CD4-positive, alpha-beta T cell treated with Interleukin-21 for 1 hour (primary cell): Measurements from ENCODE around the gene SGMS1.
"Not testable (repeated sequence)": the region's sequence is repeated elsewhere in the genome, so short reads cannot be mapped to it uniquely, and the experiment has no call there.

ENCODE experiments used
- DNase-seq: peaks from one replicate; pipeline ENCODE4 v3.0.0-alpha.2; 2020

SGMS1 gene

DNA sequence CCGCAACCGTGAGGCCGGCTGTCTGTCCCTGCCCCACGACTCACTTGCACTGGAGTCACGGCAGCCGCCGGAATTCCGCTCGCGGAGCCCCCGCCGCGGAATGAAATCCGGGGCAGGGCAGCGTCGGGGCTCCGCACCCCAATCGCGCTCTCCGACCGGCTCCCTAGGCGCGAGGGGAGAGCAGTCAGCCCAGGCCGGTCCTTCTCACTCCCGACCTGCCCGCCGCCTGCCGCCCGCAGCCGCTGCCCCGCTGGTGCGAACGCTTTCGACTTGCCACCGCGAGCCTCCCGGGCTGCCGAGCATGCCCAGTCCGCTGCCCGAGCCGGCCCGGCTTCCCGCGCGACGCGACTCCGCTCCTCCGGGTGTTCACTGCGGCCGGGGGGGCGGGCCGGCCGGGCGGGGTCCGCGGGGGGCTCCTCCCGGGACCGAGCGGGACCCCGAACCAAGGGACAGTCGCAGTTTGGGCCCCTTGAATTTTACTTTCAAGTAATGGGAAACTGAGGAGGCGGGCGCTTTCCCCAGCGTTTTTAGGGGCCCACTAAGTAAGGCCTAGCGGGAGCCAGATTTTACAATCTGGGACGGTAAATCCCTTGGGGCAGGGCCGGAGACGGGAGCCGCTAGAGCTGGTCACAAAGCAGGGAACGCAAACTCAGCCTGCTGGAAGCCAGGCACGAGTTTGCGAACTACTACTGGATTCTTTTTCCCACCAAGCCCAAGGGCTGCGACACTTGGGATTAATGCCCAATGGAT lies at the start of gene SGMS1:
SGMS1 (minus strand) TSS at position 294 of the 750 bp plus-strand sequence. CDS start 279,842 bp downstream, outside the sequence.
- DNase-seq = peak; percentile 84

DNA sequence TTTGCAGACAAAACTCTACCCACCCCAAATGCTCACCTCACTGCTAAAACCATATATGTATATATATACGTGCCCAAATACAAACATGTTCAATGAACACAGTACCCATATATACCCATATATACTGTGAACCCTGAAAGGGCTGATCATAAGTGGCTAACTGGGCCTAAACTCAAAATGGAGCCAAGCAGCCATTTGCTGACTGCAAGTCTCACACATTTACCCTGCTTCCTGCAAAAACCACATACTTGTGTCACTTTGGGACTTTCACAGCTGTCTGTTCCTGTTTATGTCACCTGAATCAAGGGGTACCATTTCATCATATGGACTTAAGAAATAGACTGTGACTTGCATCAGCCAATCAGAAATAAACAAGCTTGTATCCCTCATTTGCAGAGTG lies 48.4 kb upstream of the SGMS1 start:
- peak; percentile 67 for DNase-seq

DNA sequence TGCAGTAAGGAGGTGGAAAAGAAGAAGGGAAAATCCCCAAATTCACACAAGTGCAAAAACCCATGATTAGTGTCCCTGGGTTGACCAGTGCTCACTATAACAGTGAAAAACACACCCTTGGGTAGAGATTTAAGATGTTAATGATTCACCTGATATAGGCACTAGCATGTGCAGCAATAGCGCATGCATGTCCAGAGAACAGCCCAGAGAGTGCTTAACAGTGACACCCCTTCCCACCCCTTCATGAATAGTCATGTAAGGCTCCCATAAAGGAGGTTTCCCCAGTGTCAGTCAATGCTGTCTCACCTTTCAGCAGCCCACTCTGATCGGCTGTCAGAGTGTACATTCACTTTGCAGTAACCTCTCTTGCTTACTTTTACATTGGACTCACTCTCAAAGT lies 47.9 kb upstream of the SGMS1 start:
- DNase-seq = not testable (repeated sequence)

DNA sequence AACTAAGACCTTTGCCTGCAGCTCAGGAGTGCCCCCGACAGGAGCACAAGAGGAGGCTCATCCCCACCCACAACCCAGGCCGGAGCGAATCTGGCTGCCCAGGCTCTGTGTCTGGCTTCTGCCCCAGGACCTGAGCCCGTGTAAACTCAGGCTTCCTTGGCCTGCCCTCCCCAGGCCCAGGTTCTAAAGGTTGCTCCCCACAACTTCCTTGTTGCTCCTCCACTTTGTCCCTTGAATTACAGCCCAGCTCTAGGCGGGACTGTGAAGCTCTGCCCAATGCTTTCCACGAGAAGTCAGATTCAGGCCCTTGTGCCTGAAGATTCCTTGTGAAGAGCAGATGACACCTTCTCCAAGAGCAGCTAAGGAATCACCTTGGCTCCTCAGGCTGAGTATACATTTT lies 46.2 kb upstream of the SGMS1 start:
- DNase-seq = not testable (repeated sequence)

DNA sequence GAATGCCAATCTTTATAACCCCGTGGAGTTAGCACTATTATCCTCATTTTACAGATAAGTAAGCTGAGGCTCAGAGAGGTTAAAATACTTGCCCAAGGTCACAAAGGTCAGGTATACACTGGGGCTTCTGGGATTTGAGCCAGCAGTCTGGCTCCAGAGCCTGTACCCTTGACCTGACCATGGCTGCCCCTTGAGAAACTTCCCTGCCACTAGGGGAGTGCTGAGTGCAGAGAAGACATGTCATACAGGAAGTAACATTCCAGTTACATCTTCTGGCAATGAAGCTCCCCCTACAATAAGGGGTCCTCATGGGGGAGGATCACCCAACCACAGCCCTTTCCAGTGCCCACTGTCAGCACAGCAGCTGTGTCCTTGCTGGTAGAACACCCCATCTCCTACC lies 43.6 kb upstream of the SGMS1 start:
- DNase-seq = not testable (repeated sequence)

DNA sequence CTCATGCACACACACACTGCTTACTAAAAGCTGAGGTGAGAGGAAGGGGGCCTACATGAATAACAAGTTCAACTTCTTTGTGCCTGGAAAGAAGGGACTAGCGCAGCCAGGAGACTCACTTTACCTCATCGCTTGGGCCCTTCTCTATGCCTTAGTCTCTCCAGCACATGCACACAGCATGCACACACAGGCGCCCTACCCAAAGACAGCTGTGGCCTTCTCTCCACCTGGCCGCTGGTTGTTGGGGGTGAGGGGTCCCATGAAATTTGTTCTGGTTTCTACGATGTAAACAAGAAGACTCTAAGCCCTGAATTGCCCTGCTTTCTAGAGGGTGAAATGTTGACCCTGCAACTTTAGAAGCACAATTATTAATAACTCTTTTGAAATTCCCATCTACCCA lies 38.7 kb upstream of the SGMS1 start:
- not testable (repeated sequence) for DNase-seq

DNA sequence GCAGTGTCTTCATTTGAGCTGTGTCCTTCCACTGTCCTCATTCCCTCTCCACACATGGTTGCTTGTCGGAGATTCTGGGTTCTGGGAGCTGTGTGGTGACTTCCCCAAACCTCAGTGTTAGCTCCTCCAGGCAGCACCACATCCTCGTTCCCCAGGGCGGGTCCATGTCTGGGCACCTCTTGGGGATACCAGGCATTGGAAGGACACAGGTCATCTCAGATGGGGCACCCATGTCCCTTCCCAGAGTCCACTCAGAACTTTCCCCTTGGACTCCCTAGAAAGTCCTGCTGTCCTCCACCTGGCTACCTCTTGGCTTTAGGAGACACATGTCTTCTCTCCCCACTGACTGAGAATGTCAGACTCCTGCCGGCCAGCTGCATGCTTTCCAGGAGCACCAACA lies 37.8 kb upstream of the SGMS1 start:
- not testable (repeated sequence) for DNase-seq

DNA sequence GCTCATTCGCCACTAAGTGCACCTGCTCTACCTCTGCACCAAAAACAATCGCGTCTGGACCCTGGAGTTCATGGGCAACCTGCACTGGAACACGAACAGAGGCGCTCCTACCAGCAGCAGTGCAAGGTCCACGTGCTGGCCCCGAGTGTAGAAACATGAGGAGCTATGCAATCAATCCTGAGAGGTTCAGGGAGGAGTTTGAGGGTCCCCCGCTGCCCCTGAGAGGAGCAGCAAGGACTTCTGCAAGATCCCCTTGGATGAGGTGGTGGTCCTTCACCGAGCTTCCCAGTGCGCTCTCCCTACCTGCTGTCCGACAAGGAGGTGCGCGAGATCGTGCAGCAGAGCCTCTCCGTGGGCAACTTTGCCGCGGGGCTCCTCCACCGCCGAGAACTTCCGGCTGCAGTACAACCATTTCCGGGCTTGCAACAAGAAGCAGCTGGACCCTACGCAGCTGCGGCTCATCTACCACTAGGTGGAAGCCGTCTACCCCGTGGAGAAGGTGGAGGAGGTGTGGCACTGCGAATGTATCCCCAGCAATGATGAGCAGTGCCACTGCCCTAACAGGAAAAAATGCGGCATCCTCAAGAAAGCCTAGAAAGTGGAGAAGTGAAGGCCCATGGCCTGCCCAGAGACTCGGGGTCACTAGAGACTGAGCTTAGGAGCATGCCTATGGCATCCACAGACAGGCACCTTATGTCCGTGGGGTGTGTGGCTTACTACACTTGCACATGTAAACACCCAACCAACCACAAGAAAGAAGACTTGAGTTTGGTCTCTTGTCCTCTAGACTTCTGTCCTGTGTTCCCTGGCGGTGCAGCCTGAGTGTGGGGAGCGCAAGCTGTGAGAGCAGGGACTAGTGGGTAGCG lies 36.3 kb upstream of the SGMS1 start:
- DNase-seq = peak; percentile 42

DNA sequence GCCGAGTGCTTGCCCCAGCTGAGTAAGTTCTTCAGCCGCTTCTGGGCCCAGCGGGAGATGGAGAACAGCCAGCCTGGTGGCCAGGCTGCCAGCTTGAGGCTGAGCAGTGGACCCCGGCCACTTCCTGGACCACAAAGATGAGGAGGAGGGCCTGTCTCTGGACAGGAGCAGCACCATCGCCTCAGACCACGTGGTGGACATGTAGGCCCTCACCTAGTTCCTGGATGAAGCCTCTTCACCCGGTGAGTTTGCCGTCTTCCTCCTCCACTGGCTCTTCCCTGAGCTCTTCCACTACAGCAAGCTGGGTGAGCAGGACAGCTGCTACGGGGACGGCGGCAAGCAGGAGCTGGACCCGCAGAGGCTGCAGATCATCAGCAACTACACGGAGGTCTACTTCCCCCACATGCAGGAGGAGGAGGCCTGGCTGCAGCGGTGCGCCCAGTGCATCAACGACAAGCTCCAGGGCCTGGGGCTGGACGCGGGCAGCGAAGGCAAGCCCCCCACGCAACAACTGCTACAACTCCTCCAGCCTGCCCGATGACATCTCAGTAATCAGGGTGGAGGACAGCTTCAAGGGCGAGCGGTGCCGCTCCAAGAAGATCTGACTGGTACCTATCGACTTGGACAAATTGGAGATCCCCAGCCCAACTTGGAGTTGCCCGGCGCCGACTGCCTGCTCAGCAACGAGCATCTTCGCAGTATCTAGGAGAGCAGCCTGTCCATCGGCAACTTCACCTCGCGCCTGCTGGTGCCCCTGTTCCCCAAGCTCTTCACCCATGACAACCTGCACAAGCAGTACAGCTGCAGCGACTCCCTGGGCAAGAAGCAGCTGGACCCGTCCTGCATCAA lies 35.5 kb upstream of the SGMS1 start:
- not testable (repeated sequence) for DNase-seq

DNA sequence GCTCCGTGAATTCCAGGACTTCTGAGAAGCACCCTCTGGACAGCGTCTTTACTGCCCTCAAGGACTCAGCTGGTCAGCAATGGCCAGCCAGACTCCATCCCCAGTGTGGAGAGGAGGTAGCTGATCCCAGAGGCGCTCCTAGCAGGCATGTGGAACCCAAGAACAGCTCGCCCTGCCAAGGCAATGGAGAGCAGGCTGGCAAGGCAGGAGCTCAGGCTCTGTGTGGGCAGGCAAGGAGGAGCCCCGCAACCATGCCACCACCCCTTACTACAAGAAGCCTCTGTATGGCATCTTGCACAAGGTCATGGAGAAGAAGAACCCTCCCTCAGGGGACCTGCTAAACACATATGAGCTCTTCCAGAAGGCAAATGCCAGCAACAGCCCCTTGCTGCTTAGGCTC lies 34.4 kb upstream of the SGMS1 start:
- DNase-seq = no peak

DNA sequence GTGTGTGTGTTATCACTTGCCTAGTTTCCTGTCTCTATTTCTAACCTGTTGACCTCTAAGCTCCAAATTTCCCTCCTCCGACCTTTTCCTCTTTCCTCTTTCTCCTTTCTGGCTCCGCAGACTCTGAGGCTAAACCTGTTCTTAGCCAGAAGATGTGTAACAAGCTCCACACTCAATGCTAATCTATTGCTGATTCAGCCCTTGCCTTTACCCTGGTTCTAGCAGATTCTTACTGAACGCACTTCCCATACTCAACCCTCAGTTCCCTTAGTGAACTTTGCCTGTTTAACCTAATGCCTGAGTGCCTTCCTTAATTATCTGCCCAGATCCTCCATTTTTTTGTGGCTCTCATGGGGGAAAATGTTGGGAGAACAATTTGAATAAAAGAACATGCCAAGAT lies 30.0 kb upstream of the SGMS1 start:
- no peak for DNase-seq

DNA sequence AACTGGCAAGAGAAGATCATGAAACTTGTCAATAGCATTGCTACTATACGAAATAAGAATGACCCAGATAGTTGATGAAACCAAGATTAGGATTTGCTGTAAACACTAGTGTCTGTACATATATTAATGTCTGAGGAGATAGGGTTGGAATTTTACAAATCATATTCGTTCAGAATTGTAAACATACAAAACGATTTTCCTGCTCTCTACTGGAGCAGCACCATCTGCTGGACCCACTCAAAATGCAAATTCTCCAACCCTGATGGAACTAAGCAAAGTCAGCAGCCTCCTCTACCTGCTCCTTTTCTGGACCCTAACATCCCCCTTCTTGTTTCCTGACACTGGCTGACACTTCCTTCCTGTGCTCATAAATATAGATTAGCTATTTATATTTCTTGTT lies 29.4 kb upstream of the SGMS1 start:
- peak; percentile 50 for DNase-seq

DNA sequence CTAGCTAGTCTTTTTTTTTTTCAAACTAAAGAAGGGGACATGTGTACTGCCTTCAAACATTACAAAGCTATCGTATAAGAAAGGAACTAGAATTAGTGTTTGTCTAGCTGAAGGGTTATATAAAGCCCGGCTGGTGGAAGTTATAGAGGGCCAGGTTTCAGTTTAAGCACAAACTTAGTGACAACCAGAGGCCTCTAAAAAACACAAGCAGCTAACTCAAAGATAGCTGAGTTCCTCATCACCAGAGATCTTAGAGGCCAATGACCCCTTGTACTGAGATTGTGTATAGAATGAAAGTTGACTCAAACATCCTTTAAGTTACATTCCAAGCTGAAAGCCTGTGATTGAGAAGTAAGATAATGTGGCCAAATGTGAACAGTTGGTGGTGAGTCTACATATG lies 28.1 kb upstream of the SGMS1 start:
- DNase-seq = no peak

DNA sequence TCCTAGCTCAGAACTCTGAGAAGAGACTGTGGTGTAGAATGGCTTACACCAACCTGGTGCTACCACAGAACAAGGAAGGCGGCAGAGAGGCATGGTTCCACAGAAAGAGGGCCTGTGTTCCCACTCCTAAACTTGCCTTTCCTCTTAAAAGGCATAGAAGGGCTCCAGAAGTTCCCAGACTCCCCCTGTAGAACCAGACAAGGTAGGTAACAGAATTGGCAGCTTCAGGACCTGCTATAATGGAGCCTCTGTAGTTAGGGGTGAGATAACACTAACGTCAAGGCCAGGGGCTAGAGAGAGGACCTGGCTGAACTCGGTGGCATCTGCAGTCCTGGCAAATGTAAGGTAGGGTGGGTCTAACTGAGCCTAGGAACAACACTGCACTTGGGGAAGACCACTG lies 26.7 kb upstream of the SGMS1 start:
- no peak for DNase-seq

DNA sequence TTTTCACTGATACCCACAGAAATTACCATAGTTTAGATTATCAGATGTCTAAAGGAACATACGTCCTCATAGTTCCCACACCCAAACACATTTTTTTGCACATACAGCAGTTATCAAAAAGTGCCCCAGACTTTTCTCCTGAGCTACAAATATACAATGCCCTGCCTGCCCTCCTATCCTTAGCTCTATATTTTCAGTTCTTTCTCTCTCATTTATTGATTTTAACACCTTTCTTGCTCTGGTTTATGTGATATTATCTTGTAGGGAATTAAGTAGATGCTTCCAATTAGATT lies 25.1 kb upstream of the SGMS1 start:
- no peak for DNase-seq

DNA sequence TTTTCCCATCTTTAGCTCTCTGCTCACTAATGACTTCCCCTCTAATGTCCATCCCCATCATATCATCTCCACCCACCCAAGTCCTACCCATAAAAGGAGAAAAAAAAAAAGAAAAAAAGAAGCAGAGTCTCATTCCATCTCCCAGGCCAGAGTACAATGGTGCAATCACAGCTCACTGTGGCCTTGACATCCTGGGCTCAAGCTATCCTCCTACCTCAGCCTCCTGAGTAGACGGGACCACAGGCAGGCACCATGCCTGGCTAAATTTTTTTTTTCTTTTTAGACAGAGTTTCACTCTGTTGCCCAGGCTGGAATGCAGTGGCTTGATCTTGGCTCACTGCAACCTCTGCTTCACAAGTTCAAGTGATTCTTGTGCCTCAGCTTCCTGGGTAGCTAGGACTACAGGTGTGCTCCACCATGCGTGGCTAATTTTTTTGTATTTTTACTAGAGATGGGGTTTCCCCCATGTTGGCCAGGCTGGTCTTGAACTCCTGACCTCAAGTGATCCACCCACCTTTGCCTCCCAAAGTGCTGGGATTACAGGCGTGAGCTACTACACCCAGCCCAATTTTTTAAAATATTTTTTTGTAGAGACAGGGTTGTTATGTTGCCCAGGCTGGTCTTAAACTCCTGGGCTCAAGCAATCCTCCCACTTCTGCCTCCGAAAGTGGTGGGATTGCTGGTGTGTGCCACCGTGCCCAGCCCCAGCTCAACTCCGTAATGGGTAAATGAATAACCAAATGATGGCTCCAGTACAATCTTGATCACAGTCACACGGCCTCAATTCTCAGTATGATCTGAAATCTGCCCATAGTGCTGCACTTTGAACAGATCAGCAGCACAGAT lies 24.6 kb upstream of the SGMS1 start:
- DNase-seq = no peak

DNA sequence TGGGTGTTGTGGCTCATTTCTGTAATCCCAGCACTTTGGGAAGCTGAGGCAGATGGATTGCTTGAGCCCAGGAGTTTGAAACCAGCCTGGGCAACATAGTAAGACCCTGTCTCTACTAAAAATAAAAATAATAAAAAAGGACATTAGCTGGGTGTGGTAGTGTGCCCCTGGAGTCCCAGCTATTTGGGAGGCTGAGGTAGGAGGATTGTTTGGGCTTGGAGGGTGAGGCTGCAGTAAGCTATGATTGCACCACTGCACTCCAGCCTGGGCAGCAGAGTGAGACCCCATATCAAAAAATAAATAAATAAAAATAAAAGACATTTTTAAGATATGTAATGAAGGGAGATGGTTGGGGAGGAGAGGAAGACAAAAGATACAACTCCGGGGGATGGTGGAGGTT lies 23.6 kb upstream of the SGMS1 start:
- not testable (repeated sequence) for DNase-seq

DNA sequence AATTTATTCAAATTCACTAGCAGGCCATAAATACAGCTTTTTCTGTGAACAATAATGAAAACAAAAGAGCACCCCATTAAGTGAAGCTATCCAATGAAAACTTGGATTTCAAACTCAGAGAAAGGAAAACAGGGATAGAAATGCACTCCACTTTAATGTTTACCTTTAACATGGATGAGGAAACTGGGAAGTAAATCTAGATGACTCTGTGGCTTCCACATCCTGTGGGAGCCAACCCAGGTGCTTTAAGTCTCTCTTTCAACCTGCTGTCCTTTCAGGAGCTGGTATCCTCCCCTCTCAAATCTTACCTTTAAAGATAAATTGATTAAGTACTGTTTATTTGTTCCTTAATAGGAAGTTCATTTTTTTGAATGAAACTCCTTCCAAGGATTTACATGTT lies 21.5 kb upstream of the SGMS1 start:
- no peak for DNase-seq

DNA sequence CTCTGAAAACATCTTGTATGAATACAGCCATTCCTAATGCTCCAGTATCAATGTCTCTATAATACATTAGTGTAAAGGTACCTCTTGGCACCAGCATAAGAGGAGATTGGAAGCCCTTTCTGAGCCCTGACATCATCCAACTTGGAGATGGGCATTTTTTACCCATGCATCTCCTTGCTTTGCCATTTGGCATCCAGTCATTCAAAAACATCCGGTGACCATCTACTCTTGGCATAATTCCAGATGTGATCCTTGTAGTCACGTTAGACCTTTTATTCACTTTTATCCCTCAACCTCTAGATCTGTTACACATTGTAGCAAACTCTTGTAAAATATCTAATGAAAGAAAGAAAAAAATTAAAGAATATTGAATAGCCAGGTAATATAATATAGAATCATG lies 17.9 kb upstream of the SGMS1 start:
- no peak for DNase-seq

DNA sequence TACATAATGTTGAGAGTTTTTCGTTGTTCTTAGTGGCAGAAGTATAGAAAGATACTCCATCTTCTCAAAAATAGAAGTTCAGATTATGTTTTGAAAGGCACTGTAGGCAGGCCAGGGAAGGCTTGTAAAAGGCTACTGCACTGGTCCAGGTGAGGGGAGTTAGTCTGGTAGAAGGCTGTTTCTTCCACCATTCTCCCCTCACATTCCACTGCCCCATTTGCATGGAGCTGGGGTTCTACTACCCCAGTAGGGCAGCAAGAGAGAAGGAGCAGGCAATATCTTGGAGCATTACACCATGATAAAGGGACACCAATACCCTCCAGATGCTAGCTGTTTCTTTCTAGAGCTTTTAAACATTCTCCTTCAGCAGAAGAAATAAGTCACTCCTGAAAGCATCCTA lies 16.5 kb upstream of the SGMS1 start:
- DNase-seq = no peak

DNA sequence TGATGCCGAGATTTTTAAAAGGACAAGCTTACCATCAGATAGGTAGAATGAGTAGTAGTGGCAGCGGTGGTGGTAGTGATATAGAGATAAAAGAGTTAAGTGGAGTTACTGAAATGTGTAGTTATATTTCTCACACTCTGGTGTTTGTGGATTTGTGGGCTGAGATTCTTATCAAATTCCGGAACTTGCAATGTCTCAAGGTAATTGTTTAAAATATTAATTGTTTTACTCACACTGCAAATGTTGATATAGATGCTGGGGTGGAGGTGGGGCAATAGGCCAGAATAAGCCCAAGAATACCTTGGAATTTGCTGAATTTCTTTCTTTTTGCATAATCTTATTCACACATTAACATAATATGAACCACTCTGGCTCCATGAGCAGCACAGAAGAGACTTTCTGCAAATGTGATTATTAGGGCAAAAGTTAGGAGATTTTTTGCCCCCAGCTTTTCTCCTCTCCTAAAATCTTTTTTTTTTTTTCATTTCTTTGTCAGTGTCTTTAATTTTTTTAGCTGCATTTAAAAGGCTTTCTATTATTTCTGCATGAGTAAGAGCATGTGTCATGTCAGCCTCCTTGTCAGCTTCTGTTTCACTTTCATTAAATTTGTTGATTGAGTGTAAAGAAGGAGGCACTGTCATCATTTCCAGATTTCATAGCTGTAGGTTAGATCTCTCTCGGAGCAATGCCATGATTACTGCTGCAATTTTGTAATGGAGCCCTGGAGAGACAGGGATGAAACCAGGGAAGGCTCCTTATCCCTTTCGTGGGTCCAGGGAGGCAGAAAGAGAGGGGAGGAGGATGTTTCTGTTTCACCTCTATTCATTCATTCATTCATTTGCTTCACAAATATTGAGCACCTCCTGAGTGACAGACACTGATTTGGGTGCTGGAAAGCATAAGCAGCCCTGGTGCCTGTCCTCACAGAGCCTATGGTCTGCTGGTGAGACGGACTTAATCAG lies 13.1 kb upstream of the SGMS1 start:
- peak; percentile 64 for DNase-seq
